HepG2 (cell line): ENCODE results near the gene VPS29. TPM values are rescaled to one million over a fixed set of nuclear protein-coding genes. Genes with fewer than 3 reads are reported as not detected.

Experiments
- AGO2 ChIP-seq: fragments of 200-400 bp; formaldehyde crosslinking; optimal IDR thresholded peaks from 2 replicates; pipeline ENCODE3; 2017; ENCODE audit warnings: mild to moderate bottlenecking, low read depth, low read length, moderate library complexity
- ARNTL ChIP-seq: sonication (generic); formaldehyde crosslinking; IDR thresholded peaks from 2 replicates; pipeline ENCODE4 v1.4.0; 2020; ENCODE audit warnings: mild to moderate bottlenecking, missing genetic modification reagents
- BHLHE40 ChIP-seq: IDR thresholded peaks from 2 replicates; pipeline ENCODE4 v1.6.1; 2011; ENCODE audit warnings: low read length, improper control_type of control experiment
- FOXJ3 ChIP-seq: sonication (generic); formaldehyde crosslinking; IDR thresholded peaks from 2 replicates; pipeline ENCODE4 v1.4.0; 2020; ENCODE audit warnings: missing genetic modification reagents, mild to moderate bottlenecking, borderline replicate concordance
- FOXO1 ChIP-seq: sonication (generic); formaldehyde crosslinking; IDR thresholded peaks from 2 replicates; pipeline ENCODE4 v1.4.0; 2020; ENCODE audit warnings: missing genetic modification reagents
- HOXA3 ChIP-seq: sonication (generic); formaldehyde crosslinking; IDR thresholded peaks from 2 replicates; pipeline ENCODE4 v1.5.0; 2020; ENCODE audit warnings: missing genetic modification reagents
- KDM2A ChIP-seq: sonication (generic); formaldehyde crosslinking; IDR thresholded peaks from 2 replicates; pipeline ENCODE4 v1.4.0; 2020; ENCODE audit warnings: low read depth, missing genetic modification reagents, borderline replicate concordance
- KMT2A ChIP-seq: sonication (generic); formaldehyde crosslinking; IDR thresholded peaks from 2 replicates; pipeline ENCODE4 v1.4.0; 2020; ENCODE audit warnings: missing genetic modification reagents
- MED8 ChIP-seq: sonication (generic); formaldehyde crosslinking; IDR thresholded peaks from 2 replicates; pipeline ENCODE4 v1.8.1; 2023; ENCODE audit warnings: mild to moderate bottlenecking, missing genetic modification reagents; ENCODE audit not compliant: insufficient replicate concordance
- NFE2L1 ChIP-seq: sonication (generic); formaldehyde crosslinking; IDR thresholded peaks from 2 replicates; pipeline ENCODE4 v1.4.0; 2020; ENCODE audit warnings: missing genetic modification reagents, mild to moderate bottlenecking, borderline replicate concordance
- NONO ChIP-seq, 2 experiments: fragments of 450-650 bp in 1 of 2; sonication (generic) in 1 of 2; formaldehyde crosslinking in 1 of 2; IDR thresholded peaks in 1 of 2; conservative IDR thresholded peaks in 1 of 2; 2 replicates each; pipeline versions ENCODE4 v1.6.1 to v1.8.0; 2017 to 2022; ENCODE audit warnings: mild to moderate bottlenecking in 1 of 2, missing genetic modification reagents in 1 of 2, moderate library complexity in 1 of 2
- SMAD9 ChIP-seq: sonication (generic); formaldehyde crosslinking; IDR thresholded peaks from 2 replicates; pipeline ENCODE4 v1.5.1; 2020; ENCODE audit warnings: mild to moderate bottlenecking, missing genetic modification reagents
- YY1 ChIP-seq: IDR thresholded peaks from 2 replicates; pipeline ENCODE4 v1.6.1; 2011; ENCODE audit warnings: low read length, low read depth, moderate library complexity, mild to moderate bottlenecking; ENCODE audit not compliant: insufficient read depth, insufficient replicate concordance
- ZBTB20 ChIP-seq: sonication (generic); formaldehyde crosslinking; IDR thresholded peaks from 2 replicates; pipeline ENCODE4 v1.8.1; 2023; ENCODE audit warnings: missing genetic modification reagents, low read depth, mild to moderate bottlenecking, borderline replicate concordance
- ZFYVE20 ChIP-seq: sonication (generic); formaldehyde crosslinking; IDR thresholded peaks from 2 replicates; pipeline ENCODE4 v1.8.0; 2023; ENCODE audit warnings: low read depth, mild to moderate bottlenecking, moderate library complexity, missing genetic modification reagents, borderline replicate concordance
- ZNF670 ChIP-seq: sonication (generic); formaldehyde crosslinking; IDR thresholded peaks from 2 replicates; pipeline ENCODE4 v1.8.0; 2022; ENCODE audit warnings: mild to moderate bottlenecking, missing genetic modification reagents, borderline replicate concordance
- ZNF7 ChIP-seq: IDR thresholded peaks from 2 replicates; pipeline ENCODE4 v1.6.1; 2016; ENCODE audit warnings: missing biosample characterization, missing genetic modification reagents
- ZNF724P ChIP-seq: sonication (generic); formaldehyde crosslinking; IDR thresholded peaks from 2 replicates; pipeline ENCODE4 v1.8.0; 2022; ENCODE audit warnings: missing genetic modification reagents, borderline replicate concordance
- polyA plus RNA-seq, 8 experiments: library from polyadenylated mRNA; depleted of rRNA in 3 of 8; stranded (reverse) in 7 of 8; unstranded in 1 of 8; fragments of >200 nt; fragmentation: Illumina TruSeq in 4 of 8; extraction: Trizol in 4 of 8; gene quantifications; 2 replicates each; pipeline versions ENCODE4 v1.2.1 to v1.2.3, GENCODE V29; 2011 to 2016; ENCODE audit warnings: low read depth in 4 of 8, missing spikeins in 1 of 8, mixed read lengths in 1 of 8; ENCODE audit not compliant: insufficient read depth in 1 of 8
- total RNA-seq, 5 experiments: library from RNA; depleted of rRNA; stranded (reverse); fragments of >200 nt; fragmentation: Illumina TruSeq; extraction: Trizol; gene quantifications; 2 replicates each; pipeline ENCODE4 v1.2.3, GENCODE V29; 2016; ENCODE audit warnings: low read depth in 1 of 5
- TF ChIP-seq, protein P1 (sequence below): sonication (generic); formaldehyde crosslinking; IDR thresholded peaks from 2 replicates; pipeline ENCODE4 v1.4.0; 2020; ENCODE audit warnings: missing genetic modification reagents
- TF ChIP-seq, protein P2 (sequence below): sonication (generic); formaldehyde crosslinking; IDR thresholded peaks from 2 replicates; pipeline ENCODE4 v1.5.1; 2020; ENCODE audit warnings: missing genetic modification reagents, mild to moderate bottlenecking, borderline replicate concordance
- TF ChIP-seq, protein P3 (sequence below): IDR thresholded peaks from 2 replicates; pipeline ENCODE4 v1.6.1; 2016
- TF ChIP-seq, protein P4 (sequence below): sonication (generic); formaldehyde crosslinking; IDR thresholded peaks from 2 replicates; pipeline ENCODE4 v1.8.0; 2022; ENCODE audit warnings: low read depth, missing genetic modification reagents

Gene VPS29
- total and polyA plus RNA-seq, 2 of the 13 experiments (the other 11 are each of a cell fraction or from before 2014, with no cell fraction given) = 107 to 114 TPM

DNA sequence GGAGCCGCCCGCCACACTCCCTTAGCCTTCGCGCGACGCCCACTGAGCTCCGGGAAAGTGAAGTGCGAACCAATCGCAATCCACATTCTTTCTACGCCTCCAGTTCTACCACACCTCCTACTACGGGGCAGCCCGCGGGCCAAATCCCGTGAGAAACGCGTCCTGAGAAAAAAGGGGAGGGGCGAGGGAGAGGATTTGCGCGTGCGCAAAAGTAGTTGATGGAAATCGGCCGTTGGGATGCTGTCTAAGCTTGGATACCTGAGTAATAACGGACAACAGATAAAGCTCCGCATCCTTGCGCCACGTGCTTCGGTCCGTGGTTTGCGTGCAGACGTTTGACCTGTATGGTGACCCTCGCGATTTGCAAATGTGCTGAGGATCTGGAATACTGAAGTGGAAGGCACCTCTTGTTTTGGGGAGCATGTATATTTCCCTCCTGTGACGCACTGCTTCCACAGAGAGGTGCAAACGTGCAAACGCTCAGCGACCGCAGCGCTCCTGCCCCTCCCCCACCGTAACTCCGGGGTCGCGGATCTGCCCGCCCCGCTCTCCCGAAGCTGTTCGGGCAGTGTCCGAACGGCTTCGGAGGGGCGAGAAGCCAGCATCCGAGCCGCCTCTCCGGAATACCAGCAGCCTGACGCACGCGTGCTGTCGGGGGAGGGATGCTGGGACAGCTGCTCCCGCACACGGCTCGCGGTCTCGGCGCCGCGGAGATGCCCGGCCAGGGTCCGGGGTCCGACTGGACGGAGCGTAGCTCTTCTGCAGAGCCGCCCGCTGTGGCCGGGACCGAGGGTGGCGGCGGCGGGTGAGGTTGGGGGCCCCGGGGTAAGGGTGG is 33.5 kb downstream of the VPS29 start, which contains the start of the genes FAM216A and GPN3 (continued):
- TF ChIP-seq ZBTB20 (peak; percentile 63), KDM2A (CRISPR knock-in tag) (peak; percentile 82; the same call in 1 of the 2 replicates), BHLHE40 (peak; percentile 47), MED8 (CRISPR knock-in tag) (no peak), FOXJ3 (CRISPR knock-in tag) (0 out of 2 replicates have a peak, but pooled peaks have one; percentile 72), AGO2 (peak; percentile 95), HOXA3 (CRISPR knock-in tag) (peak; percentile 68), ARNTL (peak; percentile 70), ZNF724P (CRISPR knock-in tag) (peak; percentile 16; the same call in 1 of the 2 replicates), KMT2A (peak; percentile 77), SMAD9 (CRISPR knock-in tag) (peak; percentile 19; the same call in 1 of the 2 replicates), ZFYVE20 (CRISPR knock-in tag) (0 out of 2 replicates have a peak, but pooled peaks have one; percentile 6), YY1 (peak; percentile 82), NFE2L1 (CRISPR knock-in tag) (no peak), NONO (IDR thresholded peaks at IDR 0.05) (no peak), NONO (CRISPR knock-in tag; conservative IDR thresholded peaks at IDR 0.05) (peak; percentile 57), ZNF7 (CRISPR knock-in tag) (no peak), FOXO1 (CRISPR knock-in tag) (peak; percentile 11; the same call in 1 of the 2 replicates), ZNF670 (peak; percentile 73; the same call in 1 of the 2 replicates)
- TF ChIP-seq, protein P1, sequence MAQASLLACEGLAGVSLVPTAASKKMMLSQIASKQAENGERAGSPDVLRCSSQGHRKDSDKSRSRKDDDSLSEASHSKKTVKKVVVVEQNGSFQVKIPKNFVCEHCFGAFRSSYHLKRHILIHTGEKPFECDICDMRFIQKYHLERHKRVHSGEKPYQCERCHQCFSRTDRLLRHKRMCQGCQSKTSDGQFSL (CRISPR knock-in tag) = no peak
- TF ChIP-seq, protein P2, sequence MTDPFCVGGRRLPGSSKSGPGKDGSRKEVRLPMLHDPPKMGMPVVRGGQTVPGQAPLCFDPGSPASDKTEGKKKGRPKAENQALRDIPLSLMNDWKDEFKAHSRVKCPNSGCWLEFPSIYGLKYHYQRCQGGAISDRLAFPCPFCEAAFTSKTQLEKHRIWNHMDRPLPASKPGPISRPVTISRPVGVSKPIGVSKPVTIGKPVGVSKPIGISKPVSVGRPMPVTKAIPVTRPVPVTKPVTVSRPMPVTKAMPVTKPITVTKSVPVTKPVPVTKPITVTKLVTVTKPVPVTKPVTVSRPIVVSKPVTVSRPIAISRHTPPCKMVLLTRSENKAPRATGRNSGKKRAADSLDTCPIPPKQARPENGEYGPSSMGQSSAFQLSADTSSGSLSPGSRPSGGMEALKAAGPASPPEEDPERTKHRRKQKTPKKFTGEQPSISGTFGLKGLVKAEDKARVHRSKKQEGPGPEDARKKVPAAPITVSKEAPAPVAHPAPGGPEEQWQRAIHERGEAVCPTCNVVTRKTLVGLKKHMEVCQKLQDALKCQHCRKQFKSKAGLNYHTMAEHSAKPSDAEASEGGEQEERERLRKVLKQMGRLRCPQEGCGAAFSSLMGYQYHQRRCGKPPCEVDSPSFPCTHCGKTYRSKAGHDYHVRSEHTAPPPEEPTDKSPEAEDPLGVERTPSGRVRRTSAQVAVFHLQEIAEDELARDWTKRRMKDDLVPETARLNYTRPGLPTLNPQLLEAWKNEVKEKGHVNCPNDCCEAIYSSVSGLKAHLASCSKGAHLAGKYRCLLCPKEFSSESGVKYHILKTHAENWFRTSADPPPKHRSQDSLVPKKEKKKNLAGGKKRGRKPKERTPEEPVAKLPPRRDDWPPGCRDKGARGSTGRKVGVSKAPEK (CRISPR knock-in tag) = peak; percentile 14; the same call in 1 of the 2 replicates
- TF ChIP-seq, protein P3, sequence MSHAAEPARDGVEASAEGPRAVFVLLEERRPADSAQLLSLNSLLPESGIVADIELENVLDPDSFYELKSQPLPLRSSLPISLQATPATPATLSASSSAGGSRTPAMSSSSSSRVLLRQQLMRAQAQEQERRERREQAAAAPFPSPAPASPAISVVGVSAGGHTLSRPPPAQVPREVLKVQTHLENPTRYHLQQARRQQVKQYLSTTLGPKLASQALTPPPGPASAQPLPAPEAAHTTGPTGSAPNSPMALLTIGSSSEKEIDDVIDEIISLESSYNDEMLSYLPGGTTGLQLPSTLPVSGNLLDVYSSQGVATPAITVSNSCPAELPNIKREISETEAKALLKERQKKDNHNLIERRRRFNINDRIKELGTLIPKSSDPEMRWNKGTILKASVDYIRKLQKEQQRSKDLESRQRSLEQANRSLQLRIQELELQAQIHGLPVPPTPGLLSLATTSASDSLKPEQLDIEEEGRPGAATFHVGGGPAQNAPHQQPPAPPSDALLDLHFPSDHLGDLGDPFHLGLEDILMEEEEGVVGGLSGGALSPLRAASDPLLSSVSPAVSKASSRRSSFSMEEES (CRISPR knock-in tag) = 0 out of 2 replicates have a peak, but pooled peaks have one; percentile 12
- TF ChIP-seq, protein P4, sequence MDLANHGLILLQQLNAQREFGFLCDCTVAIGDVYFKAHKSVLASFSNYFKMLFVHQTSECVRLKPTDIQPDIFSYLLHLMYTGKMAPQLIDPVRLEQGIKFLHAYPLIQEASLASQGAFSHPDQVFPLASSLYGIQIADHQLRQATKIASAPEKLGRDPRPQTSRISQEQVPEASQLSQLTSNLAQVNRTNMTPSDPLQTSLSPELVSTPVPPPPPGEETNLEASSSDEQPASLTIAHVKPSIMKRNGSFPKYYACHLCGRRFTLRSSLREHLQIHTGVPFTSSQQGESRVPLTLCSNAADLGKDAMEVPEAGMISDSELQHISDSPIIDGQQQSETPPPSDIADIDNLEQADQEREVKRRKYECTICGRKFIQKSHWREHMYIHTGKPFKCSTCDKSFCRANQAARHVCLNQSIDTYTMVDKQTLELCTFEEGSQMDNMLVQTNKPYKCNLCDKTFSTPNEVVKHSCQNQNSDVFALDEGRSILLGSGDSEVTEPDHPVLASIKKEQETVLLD (CRISPR knock-in tag) = peak; percentile 51; the same call in 1 of the 2 replicates
